Activated effector memory CD4-positive, alpha-beta T cell treated with Interleukin-2 at 50 U/mL for 16 hours (primary cell): ENCODE measurements around the gene CD79B.

Experiments
- DNase-seq: peaks from one replicate; pipeline ENCODE4 v3.0.0-alpha.2; 2020

CD79B gene

DNA sequence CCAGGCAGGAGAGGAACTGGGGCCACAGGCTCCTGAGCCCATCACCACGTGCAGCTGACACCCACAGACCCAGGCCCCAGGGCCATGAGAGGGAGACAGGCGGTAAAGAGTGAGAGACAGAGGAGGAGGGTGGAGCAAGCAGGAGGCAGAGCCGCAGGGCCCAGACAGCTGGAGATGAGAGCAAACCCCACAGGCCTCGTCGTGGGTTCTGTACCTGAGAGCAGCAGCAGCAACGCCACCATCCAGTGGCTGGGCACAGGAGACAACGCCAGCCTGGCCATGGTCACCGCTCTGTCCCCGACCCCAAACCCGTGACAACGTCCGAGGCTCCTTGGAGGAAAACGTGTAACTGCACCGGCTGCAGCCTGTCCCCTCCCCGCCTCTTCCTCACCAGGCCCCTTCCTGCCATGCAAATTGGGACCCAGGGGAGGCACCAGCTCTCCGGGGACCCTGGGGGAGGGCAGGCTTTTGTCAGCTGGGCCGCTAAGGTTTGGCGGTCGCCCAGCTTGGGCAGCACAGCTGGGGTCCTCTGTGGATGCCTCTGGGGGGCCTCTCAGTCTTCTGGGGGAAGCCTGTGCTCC lies at the start of gene CD79B:
TSS of gene CD79B (minus strand) at position 351 of the 581 bp plus-strand sequence. CDS start at position 281, 70 bp downstream.
- peak; percentile 27 for DNase-seq

DNA sequence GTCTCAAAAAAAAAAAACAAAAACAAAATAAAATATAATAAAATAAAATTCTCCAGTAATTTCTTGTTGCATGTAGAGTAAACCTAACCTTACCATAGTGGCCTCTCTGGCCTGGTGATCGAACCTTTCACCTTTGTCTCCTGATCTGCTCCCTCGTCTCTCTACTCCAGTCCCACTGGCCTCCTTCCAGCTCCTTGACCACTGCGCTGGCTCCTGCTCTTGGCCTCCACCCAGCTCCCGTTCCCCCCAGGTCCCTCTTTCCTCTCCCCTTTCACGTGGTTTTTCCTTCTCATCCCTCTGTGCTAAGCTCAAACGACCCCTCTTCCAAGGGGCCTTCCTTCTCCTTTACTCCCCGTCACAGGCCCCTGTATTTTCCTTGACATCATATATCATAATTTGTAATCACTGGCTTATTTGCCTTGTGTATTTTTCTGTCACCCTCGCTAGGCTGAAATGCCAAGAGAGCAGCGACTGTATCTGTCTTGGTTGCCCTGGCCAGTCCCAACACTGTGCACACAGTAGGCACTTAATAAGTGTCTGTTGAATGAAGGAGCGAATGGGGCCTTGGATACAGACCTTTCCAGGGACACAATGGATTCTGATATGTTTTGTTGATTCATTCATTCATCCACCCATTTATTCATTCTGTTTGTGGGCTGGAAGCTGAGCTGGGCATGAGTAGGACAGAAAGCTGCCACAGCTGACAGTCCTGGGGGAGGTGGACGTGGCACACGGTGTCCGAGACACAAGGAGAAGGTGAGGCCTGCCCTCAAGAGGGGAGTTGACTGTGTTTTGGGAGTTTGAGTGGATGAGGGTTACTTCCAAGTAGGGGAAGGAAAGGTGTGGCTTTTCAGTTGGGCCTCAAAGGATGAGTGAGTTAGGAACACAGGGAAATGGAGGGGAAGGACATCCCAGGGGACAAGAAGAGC lies 46.4 kb upstream of the CD79B start:
- no peak for DNase-seq

DNA sequence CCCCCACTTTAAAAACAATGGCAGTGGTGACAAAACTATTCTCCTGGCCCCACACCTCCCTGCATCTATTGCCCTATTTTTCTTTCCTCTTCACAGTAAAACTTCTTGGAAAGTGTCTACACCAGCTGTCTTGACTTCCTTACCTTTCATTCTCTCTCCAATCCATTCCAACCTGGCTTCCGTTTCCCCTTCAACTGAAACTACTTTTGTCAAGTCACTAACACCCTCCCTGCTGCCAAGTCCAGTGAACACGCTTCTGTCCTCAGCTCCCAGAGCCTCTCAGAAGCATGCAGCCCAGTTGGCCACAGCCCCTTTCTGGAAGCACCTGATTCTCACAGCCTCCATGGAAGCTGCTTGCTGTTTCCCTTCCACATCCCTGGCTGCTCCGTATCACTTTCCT lies 44.6 kb upstream of the CD79B start:
- DNase-seq: no peak

DNA sequence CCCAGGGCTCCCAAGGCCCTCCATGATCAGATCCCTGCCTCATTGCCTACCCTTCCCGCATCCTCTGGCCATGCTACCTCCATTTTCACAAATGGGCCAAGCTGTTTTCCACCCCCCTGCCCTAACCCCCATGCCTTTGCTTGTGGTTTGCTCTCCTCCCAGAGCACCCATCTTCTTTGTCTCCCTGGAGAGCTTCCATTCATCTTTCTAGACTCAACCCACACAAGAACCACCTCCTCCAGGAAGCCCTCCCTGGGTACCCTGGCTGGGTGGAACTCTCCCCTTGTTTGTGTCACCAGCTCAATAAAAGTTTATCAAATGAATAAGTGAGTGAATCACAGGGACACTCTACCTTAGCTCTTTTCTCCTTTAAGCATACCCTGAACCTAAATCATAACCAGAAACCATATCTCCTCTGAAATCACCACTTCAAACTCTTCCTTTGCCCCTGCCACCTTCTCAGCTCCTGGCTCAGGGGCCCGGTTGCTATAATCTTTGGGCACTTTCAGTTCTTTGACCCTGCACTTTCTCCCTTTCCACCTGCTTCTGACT lies 43.5 kb upstream of the CD79B start:
- no peak for DNase-seq

DNA sequence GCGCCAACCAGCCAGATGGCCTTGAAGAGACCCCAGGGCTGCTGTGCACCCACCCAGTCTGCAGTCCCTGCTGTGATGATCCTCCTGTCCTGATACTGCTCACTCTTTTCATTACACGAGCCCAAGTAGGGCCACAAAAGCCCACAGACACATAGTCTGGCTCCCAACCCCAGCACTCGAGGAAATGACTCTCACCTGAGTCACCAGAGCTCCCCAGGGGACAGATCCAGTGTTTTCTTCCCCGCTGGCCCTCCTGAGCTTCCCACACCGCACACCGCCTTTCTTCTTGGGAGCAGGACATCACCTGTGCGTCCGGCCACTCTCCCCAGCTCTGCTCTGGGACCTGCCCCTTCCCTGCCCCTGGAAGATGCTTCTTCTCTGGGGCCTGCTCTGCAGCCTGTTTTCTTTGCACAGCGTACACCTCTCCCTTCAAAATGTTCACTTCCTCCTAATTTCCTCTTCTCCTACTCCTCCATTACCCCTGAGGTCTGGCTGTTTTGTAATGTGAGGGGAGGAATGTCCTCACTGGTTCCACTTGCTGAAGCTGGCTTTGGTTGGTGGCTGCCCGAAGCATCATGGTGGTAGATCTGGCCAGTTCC lies 42.6 kb upstream of the CD79B start:
- DNase-seq: no peak

DNA sequence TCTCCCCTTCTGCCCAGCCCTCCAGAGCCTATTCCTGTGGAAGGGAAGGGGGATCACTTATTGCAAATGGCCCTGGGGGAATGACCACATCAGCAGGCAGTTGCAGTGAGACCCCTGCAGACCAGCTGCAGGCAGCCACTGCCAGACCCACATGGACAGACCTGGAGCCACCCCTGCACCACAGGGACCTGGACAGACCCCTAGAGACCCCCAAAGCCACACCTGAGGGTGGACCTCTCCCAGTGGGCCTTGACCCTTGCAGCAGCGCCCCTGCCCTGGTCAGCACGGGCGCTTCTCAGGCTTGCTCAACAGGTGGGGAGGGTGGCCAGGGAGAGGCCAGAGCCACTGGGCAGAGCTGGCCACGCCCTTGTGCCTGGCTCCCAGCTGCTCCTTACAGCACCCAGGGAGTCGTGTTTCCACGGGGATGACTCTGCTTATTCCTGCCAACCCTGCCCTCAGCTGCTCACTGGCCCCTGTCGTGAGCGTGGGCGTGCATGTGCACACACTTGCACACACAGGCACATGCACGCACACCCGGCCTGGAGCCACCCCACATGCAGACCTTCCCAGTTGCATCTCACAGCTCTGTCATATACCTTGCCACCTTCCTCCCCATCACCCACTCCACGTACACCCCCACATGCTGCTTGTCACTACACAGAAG lies 41.9 kb upstream of the CD79B start:
- DNase-seq: no peak

DNA sequence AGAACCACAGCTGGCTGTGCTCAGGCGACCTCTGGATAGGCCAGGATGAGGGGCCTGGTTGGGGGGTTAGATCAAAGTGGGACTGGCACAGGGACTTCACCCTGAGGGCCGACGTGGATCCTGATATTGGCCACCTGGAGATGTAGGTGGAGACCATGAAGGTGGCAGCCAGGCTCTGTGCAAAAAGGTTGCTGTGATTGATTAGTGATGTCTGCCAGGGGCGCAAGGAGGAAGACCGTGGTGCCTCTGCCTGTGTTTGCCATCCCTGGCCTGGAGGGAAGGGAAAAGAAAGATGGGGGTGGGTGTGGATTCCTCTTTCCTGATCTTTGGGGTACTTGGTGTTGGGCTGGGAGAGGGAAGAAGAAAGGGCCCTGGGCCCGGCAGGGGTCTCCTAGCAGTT lies 41.1 kb upstream of the CD79B start:
- DNase-seq: no peak

DNA sequence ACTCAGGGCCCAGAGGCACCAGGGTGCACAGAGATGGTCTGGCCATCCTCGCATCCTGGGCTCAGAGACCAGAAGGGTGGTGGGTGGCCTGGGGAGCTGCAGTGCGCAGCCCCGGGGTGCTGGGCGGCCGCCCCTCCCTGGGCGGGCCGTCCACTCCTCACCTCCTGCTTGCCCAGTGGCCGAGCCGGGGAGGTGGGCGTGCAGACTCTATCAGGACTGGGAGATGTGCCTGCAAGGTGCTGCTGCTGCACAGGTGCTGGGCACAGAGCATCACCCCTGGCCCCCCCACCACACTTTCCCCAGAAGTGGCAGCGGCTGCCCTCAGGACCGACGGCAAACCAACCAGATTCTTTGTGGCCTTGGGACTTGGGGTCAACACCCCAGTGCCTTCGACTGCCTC lies 40.7 kb upstream of the CD79B start, which contains the start of gene SCN4A:
TSS of gene SCN4A (minus strand) at position 123 of the 400 bp plus-strand sequence. CDS start at position 46, 77 bp downstream.
- DNase-seq: no peak

DNA sequence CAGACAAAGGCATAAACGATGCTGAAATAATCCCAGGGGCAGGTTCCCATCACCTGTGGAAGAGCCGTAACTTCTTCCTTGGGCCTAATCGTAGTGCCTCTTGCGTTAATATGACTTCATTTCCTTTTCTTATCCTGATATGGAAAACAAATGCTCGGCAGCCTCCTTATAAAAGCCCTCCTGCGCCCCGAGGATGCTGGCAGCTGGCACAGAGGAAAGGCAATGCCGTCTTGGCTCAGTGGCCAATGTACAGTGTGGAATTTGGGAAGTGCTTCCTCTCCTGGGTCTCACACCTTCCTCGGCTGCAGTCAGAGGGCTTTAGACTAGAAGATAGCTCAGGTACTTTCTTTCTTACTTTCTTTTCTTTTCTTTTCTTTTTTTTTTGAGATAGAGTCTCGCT lies 37.1 kb upstream of the CD79B start:
- no peak for DNase-seq

DNA sequence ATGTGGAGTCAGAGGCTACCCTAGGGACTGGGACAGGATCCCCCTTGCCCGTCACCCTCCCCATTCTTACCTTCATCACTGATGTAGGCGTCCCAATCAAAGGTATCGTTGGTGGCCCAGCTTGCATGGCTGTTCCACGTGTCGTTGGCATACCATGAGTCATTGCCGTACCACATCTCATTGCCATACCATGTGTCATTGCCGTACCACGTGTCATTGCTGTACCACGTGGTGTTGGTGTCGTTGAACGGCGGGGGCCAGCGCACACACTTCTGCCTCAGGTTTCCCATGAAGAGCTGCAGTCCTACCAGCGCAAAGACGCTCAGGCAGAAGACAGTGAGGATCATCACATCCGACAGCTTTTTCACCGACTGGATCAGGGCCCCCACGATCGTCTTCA lies 35.8 kb upstream of the CD79B start:
- no peak for DNase-seq

DNA sequence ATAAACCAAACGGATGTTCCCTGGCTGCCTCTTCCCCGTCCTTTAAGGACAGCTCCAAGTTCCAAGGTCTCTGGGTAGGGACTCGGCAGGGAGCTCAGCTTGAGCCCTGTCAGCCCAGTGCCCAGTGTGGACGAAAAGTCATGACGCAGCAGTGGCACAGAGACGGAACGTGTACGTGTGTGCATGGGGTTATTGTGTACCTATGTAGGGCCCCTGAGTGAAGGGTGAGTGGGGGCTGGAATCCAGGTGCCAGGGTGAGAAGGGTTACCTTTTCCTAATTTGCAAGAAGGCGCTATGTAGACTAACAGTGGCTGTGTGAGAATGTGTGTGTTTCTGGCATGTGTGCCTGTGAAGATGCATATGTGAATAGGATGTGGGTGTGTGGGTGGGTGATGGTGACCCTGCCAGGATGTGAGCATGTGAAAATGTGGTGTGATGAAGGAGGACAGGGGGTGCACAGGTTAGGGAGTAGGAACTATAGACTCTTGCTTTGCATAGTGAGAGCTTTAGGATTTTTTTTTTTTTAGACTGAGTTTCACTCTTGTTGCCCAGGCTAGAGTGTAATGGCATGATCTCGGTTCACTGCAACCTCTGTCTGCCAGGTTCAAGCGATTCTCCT lies 34.6 kb upstream of the CD79B start:
- no peak for DNase-seq

DNA sequence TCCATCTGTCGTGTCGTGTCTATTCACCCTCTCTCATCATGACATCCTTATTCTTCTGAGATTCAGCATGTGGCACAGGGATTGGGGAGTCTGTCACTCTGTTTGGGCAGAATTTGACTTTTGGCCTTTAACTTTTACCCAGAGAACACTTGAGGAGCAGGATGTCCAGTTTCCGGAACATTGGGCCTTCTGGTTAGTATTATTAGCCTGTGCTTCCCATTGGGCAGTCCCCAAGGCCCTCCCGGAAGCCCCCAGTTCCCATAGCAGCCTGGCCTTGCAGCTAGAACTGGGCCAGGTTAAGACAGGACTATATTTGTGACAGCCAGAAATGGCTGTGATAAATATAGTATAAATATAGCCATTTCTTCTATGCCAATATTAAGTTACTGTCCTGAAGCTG lies 31.0 kb upstream of the CD79B start:
- DNase-seq: no peak

DNA sequence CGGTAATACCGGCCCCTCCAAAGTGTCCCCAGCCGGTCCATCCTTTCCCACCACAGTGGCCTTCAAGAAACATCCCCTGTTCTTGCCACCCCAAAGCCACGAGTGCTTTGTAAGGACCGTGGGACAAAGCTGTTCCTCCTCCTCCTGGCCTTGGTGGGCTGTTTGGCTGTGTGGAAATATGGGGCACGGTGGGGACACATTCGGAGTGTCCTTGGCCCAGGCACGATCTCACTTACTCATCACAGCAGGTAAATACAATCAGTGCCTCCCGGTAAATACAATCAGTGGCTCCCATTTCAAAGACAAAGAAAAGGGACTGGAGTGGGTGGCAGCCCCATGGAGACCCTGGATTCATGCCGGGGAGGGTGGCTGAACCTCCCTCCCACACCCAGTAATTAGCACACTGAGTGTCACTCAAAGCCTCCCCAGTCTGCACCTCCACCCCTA lies 30.2 kb upstream of the CD79B start:
- no peak for DNase-seq

DNA sequence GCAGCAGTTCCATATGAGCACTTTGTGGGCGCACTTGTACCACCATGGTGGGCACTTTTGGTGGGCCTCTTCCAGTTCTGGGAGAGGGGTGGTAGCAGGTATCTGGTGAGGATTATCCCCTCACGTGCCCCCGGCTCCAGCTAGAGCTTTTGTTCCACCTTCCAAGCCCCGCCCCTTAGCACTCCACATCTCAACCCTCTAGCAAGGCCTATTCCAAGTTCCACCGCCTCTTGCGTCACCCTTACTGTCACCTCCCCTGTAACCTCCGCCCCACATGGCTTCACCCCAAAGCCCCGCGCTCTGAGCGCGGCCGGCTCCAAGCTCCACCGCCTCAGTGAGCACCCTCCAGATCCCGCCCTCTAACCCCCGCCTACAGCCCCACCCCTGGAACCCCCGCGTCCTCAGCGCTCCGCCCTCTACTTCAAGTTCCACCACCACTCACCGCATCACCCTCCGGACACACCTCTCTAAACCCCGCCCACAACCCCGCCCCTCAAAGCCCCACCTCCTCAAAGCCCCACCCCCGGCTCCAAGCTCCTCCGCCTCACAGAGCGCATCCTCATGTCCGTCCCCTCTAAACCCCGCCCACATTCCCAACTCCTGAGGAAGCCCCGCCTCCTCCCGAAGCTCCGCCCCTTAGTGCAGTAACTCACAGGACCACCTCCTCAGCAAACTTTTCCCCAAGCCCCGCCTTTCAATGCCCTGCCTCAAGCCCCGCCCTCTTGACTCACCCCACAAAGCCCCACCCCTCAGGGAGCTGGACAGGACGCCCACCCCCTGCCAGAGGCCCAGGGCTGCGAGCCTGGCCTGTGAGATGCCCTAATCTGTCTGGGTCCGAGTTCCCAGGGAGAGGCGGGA lies 29.5 kb upstream of the CD79B start:
- DNase-seq: no peak

DNA sequence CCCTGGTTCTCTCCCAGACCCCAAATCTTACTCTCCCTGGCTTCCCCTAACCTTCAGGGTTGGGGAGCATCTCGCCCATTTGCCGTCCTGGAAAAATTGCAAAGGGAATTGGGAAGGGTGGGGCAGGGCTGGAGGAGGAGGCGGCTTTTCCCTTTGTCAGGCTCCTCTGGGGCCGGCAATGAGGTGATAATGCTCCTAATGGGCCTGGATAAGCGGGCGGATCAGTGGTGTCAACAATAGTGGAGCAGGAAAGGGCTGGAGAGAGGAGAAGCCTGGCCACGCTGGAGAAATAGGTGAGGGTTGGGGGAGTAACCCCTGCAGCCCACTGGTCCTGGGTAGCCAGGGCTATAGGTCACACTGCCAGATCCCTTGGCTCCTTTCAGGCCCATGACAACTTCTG lies 28.3 kb upstream of the CD79B start:
- DNase-seq: no peak

DNA sequence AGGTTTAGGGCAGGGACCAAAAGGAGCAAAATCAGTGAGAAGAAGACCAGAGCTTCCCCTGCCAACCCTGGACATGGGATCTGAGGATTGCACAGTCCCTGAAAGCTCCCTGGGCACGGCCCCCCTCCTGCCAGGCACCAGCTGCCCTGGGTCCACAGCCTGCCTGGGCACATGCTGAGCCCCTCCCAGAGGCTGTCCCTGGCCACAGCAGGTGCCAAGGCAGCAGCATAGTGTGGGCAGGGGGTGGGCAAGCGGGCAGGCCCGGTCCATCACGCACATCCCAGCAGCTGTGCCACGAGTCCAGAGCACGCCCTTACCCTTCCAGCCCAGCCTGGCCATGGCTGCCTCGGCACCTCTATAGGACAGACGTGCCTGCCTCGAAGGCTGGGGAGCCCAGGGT lies 27.9 kb upstream of the CD79B start:
- no peak for DNase-seq

DNA sequence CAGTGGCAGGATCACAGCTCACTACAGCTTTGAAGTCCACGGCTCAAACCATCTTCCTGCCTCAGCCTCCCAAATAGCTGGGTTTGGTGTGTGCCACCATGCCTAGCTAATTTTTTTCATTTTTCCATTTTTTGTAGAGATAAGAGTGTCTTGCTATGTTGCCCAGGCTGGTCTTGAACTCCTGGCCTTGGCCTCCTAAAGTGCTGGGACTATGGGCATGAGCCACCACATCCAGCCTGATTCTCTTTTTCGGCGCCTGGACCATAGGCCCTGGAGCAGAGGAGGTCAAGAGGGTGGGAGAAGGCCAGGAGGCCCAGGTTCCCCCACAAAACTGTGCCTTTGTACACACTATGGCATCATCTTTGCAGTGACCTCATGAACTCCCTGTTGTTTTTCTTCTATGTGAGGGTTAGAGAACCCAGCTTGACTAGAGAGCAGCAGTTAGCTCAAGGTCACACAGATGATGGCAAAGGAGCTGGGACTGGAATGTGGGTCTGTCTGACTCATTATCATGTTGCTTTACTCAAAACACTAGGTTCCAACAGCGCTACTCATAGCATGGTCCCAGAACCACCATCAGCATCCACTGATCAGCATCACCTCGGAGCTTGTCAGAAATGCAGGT lies 24.3 kb upstream of the CD79B start:
- no peak for DNase-seq

DNA sequence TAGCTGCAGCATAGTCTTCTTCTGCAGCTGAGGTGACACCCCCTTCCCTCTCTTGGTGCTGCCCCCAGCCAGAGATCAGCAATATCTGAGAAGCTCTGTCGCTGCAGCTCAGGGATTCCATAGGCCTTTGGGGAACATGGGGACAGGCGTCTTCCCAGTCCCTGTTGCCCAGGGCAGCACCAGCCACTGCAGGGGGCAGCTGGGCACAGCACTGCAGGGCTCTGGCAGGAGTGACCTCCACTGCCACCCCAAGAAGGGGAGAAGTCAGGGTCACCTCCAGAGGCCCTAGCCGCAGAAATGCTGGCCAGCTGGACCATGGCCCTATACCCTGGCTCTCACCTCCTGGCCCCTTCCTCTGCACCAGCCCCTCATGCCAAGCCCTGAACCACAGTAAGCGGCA lies 23.7 kb upstream of the CD79B start:
- no peak for DNase-seq

DNA sequence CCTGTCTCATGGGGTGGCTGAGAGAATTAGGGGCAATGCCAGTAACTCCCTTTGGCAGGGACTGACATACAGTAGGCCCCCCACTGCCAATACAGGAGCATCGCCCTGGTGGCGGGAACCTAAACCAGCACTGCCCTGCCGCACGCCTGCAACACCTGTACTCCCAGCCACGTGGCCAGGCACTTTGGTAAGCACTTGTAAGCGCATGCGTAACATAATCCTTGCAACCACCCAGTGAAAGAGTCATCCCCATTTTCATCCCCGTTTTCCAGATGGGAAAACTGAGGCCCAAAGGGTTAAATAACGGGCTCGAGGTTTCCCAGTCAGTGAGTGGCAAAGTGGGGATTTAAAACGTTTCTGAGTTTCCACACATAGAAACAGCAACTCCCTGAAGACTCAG lies 23.1 kb upstream of the CD79B start:
- no peak for DNase-seq

DNA sequence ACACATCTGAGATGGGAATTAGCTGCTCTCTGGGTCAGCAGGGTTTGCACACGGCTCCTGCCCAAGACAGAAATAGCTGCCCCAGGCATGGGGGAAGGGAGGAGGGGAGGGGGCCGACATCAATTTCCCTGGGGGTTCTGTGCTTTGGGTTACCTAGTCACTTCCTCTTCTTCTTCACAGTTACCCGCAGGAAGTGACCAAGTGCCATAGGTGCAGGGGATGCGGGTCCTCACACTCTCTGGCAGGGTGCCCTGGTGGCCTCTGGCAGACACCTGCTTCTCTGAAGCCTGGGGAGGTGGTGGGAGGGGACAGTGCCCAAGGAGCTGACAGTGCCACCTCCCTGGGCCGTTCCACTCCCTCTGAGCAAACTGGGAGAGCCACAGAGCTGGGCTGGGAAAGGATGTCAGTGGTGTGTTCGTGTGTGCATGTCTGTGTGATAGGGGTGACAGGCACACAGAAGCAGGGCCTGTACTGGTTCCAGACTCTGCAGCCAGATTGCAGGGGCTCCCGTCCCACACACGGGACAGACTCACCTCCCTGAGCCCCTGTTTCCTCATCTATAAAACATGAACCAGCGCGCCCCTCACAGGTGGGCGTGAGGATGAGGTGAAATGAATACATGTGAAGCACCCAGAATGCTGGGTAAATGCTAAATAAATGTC lies 22.4 kb upstream of the CD79B start:
- peak; percentile 31 for DNase-seq
